Hematopoietic multipotent progenitor cell treated with erythropoietin and hydrocortisone succinate and interleukin-3 and kit ligand, for 17 days (in vitro differentiated cells): ENCODE measurements around the gene DSCAML1.
"Not testable (repeated sequence)": the region's sequence is repeated elsewhere in the genome, so short reads cannot be mapped to it uniquely, and the experiment has no call there.

ENCODE experiments used
- DNase-seq: peaks from one replicate; pipeline ENCODE4 v3.0.0-alpha.2; 2015; ENCODE audit warnings: low spot score

The DSCAML1 gene

GRCh38 chr11:117792241-117792640 lies 4.8 kb downstream of the DSCAML1 start:
- no peak for DNase-seq

GRCh38 chr11:117790279-117790678 lies 6.7 kb downstream of the DSCAML1 start:
- no peak for DNase-seq

GRCh38 chr11:117789241-117789640 lies 7.8 kb downstream of the DSCAML1 start:
- DNase-seq = no peak

- DNase-seq = no peak
These were observed 10.7 kb downstream of the DSCAML1 start for GRCh38 chr11:117786135-117786870.

GRCh38 chr11:117782101-117782500 lies 14.9 kb downstream of the DSCAML1 start:
- DNase-seq = no peak

GRCh38 chr11:117781627-117782026 lies 15.4 kb downstream of the DSCAML1 start:
- no peak for DNase-seq

GRCh38 chr11:117780456-117780855 lies 16.6 kb downstream of the DSCAML1 start:
- no peak for DNase-seq

- DNase-seq = no peak
These were observed 22.5 kb downstream of the DSCAML1 start for GRCh38 chr11:117774553-117774952.

GRCh38 chr11:117772360-117772759 lies 24.7 kb downstream of the DSCAML1 start:
- no peak for DNase-seq

- DNase-seq = no peak
These were observed 25.2 kb downstream of the DSCAML1 start for GRCh38 chr11:117771841-117772240.

GRCh38 chr11:117771197-117771596 lies 25.8 kb downstream of the DSCAML1 start:
- no peak for DNase-seq

- DNase-seq = no peak
These were observed 27.0 kb downstream of the DSCAML1 start for GRCh38 chr11:117770061-117770460.

- no peak for DNase-seq
These were observed 27.5 kb downstream of the DSCAML1 start for GRCh38 chr11:117769533-117769932.

GRCh38 chr11:117768506-117768905 lies 28.5 kb downstream of the DSCAML1 start:
- no peak for DNase-seq

- DNase-seq = no peak
These were observed 29.9 kb downstream of the DSCAML1 start for GRCh38 chr11:117767071-117767470.

- DNase-seq = no peak
These were observed 30.4 kb downstream of the DSCAML1 start for GRCh38 chr11:117766576-117766975.

- no peak for DNase-seq
These were observed 31.0 kb downstream of the DSCAML1 start for GRCh38 chr11:117766026-117766425.

- DNase-seq = no peak
These were observed 31.9 kb downstream of the DSCAML1 start for GRCh38 chr11:117765068-117765467.

GRCh38 chr11:117763465-117763864 lies 33.6 kb downstream of the DSCAML1 start:
- DNase-seq = not testable (repeated sequence)

- DNase-seq = no peak
These were observed 35.0 kb downstream of the DSCAML1 start for GRCh38 chr11:117761993-117762392.

- no peak for DNase-seq
These were observed 37.7 kb downstream of the DSCAML1 start for GRCh38 chr11:117759305-117759704.

GRCh38 chr11:117754030-117754429 lies 43.0 kb downstream of the DSCAML1 start:
- no peak for DNase-seq

GRCh38 chr11:117752721-117753237 lies 44.2 kb downstream of the DSCAML1 start:
- DNase-seq = no peak

GRCh38 chr11:117752071-117752470 lies 44.9 kb downstream of the DSCAML1 start:
- DNase-seq = no peak
